ENCODE results near the gene LRMDA. TPM values are rescaled to one million over a fixed set of nuclear protein-coding genes. Genes with fewer than 3 reads are reported as not detected.

Gene LRMDA
- polyA plus RNA-seq, 3 donors = 39.8 to 59.6 (median 56.4) TPM

DNA sequence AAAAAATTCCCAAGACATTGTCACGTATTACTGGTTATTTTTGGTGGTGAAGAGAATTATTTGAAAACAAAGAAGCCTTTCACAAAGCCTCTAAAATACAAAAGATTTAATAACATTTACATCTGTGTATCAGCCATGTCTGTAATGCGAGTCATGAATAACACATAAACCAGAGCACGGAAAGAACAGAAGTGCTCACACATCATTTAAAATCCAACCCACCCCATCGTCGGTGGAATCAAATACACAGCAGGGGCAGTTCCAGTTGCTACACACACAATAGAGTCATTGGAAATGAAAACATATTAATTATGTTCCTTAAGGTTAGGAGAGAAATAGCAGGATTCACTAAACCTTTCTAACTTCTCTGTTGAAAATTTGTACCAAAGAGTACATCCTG is 1108.9 kb downstream of the LRMDA start:
- H3K27ac Mint-ChIP-seq = no peak overlapping the region
- no peaks in the 10 kb centered on the region for H3K27me3 Mint-ChIP-seq (ENCODE audit: low read depth in 3 of 3)
- no peak overlapping the region for H3K9ac ChIP-seq (ENCODE audit: insufficient read depth, low read length, poor library complexity, severe bottlenecking)
- DNase-seq = no peak
- no peak overlapping the region for H3K27ac ChIP-seq (ENCODE audit: low read depth in 1 of 2, low read length in 2 of 2)
- no peaks in the 10 kb centered on the region for H3K27me3 ChIP-seq (ENCODE audit: control insufficient read depth in 2 of 2, insufficient read depth in 2 of 2, low read length in 2 of 2)
- no peaks in the 10 kb centered on the region for H4K20me1 ChIP-seq (ENCODE audit: insufficient read depth, low read length)
- no peaks in the 10 kb centered on the region for H3K36me3 ChIP-seq (replicated peaks in 1 of 2; ENCODE audit: control insufficient read depth in 1 of 2, insufficient read depth in 2 of 2, low read length in 2 of 2)
- no peaks in the 10 kb centered on the region for H3K9me3 ChIP-seq (replicated peaks in 1 of 2; ENCODE audit: control insufficient read depth in 1 of 2, insufficient read depth in 1 of 2, low read length in 2 of 2)
- peaks cover 0 to 3% of the 10 kb centered on the region in 2 donors for H3K36me3 Mint-ChIP-seq
- H3K4me1 Mint-ChIP-seq = no peaks in the 10 kb centered on the region
- TF ChIP-seq, protein P1, sequence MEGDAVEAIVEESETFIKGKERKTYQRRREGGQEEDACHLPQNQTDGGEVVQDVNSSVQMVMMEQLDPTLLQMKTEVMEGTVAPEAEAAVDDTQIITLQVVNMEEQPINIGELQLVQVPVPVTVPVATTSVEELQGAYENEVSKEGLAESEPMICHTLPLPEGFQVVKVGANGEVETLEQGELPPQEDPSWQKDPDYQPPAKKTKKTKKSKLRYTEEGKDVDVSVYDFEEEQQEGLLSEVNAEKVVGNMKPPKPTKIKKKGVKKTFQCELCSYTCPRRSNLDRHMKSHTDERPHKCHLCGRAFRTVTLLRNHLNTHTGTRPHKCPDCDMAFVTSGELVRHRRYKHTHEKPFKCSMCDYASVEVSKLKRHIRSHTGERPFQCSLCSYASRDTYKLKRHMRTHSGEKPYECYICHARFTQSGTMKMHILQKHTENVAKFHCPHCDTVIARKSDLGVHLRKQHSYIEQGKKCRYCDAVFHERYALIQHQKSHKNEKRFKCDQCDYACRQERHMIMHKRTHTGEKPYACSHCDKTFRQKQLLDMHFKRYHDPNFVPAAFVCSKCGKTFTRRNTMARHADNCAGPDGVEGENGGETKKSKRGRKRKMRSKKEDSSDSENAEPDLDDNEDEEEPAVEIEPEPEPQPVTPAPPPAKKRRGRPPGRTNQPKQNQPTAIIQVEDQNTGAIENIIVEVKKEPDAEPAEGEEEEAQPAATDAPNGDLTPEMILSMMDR (IDR thresholded peaks at IDR 0.05) = no peak
- H3K4me3 Mint-ChIP-seq = no peak overlapping the region
- WGBS (ENCODE audit: insufficient coverage) = no CpG with 5 or more reads among the region's 5 CpGs
- intact Hi-C loops (cut with micrococcal nuclease) = no loop called here
- H3K4me3 ChIP-seq (replicated peaks in 1 of 3; ENCODE audit: low read depth in 2 of 3, low read length in 3 of 3) = no peak overlapping the region
- no peaks in the 10 kb centered on the region for H3K79me2 ChIP-seq (ENCODE audit: insufficient read depth, low read length)
- no peak overlapping the region for H2AFZ ChIP-seq (ENCODE audit: insufficient read depth, low read depth, low read length, poor library complexity, severe bottlenecking)
- peaks cover 0 to 2% (median 0%) of the 10 kb centered on the region in 7 donors for H3K9me3 Mint-ChIP-seq
- no peaks in the 10 kb centered on the region for H3K4me1 ChIP-seq (ENCODE audit: control insufficient read depth in 1 of 2, insufficient read depth in 2 of 2, low read length in 2 of 2)
- H3K4me2 ChIP-seq (replicated peaks; ENCODE audit: extremely low read depth, low read length, poor library complexity, severe bottlenecking) = no peak overlapping the region

DNA sequence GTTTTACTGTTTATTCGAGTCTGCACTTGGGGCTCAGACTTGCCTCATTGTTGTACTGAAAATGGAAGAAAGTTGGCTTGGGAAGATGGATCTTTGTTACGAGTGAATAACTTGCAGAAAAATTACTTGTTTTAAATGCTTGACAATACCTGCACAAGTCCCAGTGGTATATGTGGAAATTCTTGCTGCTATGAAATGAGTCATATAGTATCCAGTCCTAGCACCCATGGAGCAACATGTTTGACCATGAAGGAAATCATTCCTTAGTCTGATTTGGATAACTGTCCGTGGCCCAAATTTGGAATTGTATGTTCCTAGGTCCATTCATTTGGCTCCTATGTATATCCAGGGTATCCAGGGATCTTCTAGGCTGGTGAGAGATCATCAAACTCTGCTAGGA is 1109.4 kb downstream of the LRMDA start:
- Histone ChIP-seq H3K4me3 (replicated peaks in 1 of 3; ENCODE audit: low read depth in 2 of 3, low read length in 3 of 3) (no peak overlapping the region), H2AFZ (ENCODE audit: insufficient read depth, low read depth, low read length, poor library complexity, severe bottlenecking) (no peak overlapping the region), H3K27ac (ENCODE audit: low read depth in 1 of 2, low read length in 2 of 2) (no peak overlapping the region), H3K9me3 (replicated peaks in 1 of 2; ENCODE audit: control insufficient read depth in 1 of 2, insufficient read depth in 1 of 2, low read length in 2 of 2) (no peaks in the 10 kb centered on the region), H3K4me1 (ENCODE audit: control insufficient read depth in 1 of 2, insufficient read depth in 2 of 2, low read length in 2 of 2) (no peaks in the 10 kb centered on the region), H4K20me1 (ENCODE audit: insufficient read depth, low read length) (no peaks in the 10 kb centered on the region), H3K27me3 (ENCODE audit: control insufficient read depth in 2 of 2, insufficient read depth in 2 of 2, low read length in 2 of 2) (no peaks in the 10 kb centered on the region), H3K9ac (ENCODE audit: insufficient read depth, low read length, poor library complexity, severe bottlenecking) (no peak overlapping the region), H3K4me2 (replicated peaks; ENCODE audit: extremely low read depth, low read length, poor library complexity, severe bottlenecking) (no peak overlapping the region), H3K79me2 (ENCODE audit: insufficient read depth, low read length) (no peaks in the 10 kb centered on the region), H3K36me3 (replicated peaks in 1 of 2; ENCODE audit: control insufficient read depth in 1 of 2, insufficient read depth in 2 of 2, low read length in 2 of 2) (no peaks in the 10 kb centered on the region)
- no peak for DNase-seq
- Mint-ChIP-seq H3K4me3 (no peak overlapping the region), H3K9me3 (peaks cover 0 to 2% (median 0%) of the 10 kb centered on the region in 7 donors), H3K27ac (no peak overlapping the region), H3K27me3 (ENCODE audit: low read depth in 3 of 3) (no peaks in the 10 kb centered on the region), H3K4me1 (no peaks in the 10 kb centered on the region), H3K36me3 (peaks cover 0 to 3% of the 10 kb centered on the region in 2 donors)
- intact Hi-C loops (cut with micrococcal nuclease) = no loop called here
- TF ChIP-seq, protein P1 (IDR thresholded peaks at IDR 0.05) = no peak
- WGBS (ENCODE audit: insufficient coverage) = 100% methylated on average over 2 of the region's 3 CpGs

All from CD14-positive monocyte (primary cell).